HEK293 (cell line): ENCODE measurements around the gene CREB3.

Source experiments
- CTCF ChIA-PET: fragments of 350-600 bp; formaldehyde crosslinking; extraction: SDS; loops from one replicate; lab custom pipeline; 2021; ENCODE audit warnings: antibody characterized with exemption; lab: Yijun Ruan, JAX
- POLR2A ChIA-PET: fragments of 300-600 bp; formaldehyde crosslinking; extraction: SDS; loops from one replicate; lab custom pipeline; 2020; ENCODE audit warnings: antibody characterized with exemption, inconsistent platforms; lab: Yijun Ruan, JAX
- H3K27ac ChIP-seq: fragments of 200-500 bp; sonication (Bioruptor generic); 2 replicates; pipeline ENCODE4 v1.5.1; 2014; ENCODE audit warnings: low read depth, low read length, control low read depth, inconsistent platforms; ENCODE audit errors: extremely low read depth
- H3K36me3 ChIP-seq, 2 experiments: fragments of 200-500 bp in 1 of 2; sonication (Bioruptor generic) in 1 of 2; 1 replicate in 1 of 2; 2 replicates in 1 of 2; pipeline ENCODE4 v1.5.1; 2014 to 2017; ENCODE audit warnings: inconsistent platforms in 2 of 2, low read length in 2 of 2; ENCODE audit not compliant: control insufficient read depth in 2 of 2, insufficient read depth in 1 of 2
- H3K4me1 ChIP-seq: fragments of 200-500 bp; sonication (Bioruptor generic); 2 replicates; pipeline ENCODE4 v1.5.1; 2014; ENCODE audit warnings: mild to moderate bottlenecking, low read length, inconsistent platforms; ENCODE audit not compliant: control insufficient read depth, insufficient read depth
- H3K4me3 ChIP-seq: 2 replicates; pipeline ENCODE4 v1.5.1; 2011; ENCODE audit warnings: low read depth, mild to moderate bottlenecking, control low read depth, low read length, moderate library complexity
- H3K9me3 ChIP-seq: fragments of 200-500 bp; sonication (Bioruptor generic); 2 replicates; pipeline ENCODE4 v1.5.1; 2014; ENCODE audit warnings: low read depth, low read length, inconsistent platforms; ENCODE audit not compliant: control insufficient read depth, insufficient read depth
- EGR2 ChIP-seq: fragments of 450-650 bp; formaldehyde crosslinking; IDR thresholded peaks from 2 replicates; pipeline ENCODE4 v1.5.1; 2016; ENCODE audit warnings: low read depth, missing biosample characterization, missing genetic modification characterization
- GFI1B ChIP-seq: fragments of 450-650 bp; formaldehyde crosslinking; IDR thresholded peaks from 2 replicates; pipeline ENCODE4 v1.5.1; 2016; ENCODE audit warnings: missing biosample characterization, missing genetic modification characterization
- GLI2 ChIP-seq: fragments of 450-650 bp; formaldehyde crosslinking; IDR thresholded peaks from 2 replicates; pipeline ENCODE4; 2017; ENCODE audit warnings: missing biosample characterization, missing genetic modification characterization, low read depth, borderline replicate concordance
- HOXA7 ChIP-seq: sonication (generic); formaldehyde crosslinking; IDR thresholded peaks from 2 replicates; pipeline ENCODE4 v1.8.1; 2022; ENCODE audit warnings: missing genetic modification reagents, borderline replicate concordance
- HOXC10 ChIP-seq: sonication (generic); formaldehyde crosslinking; IDR thresholded peaks from 2 replicates; pipeline ENCODE4 v1.8.1; 2023; ENCODE audit warnings: mild to moderate bottlenecking, missing genetic modification reagents
- HOXD13 ChIP-seq: sonication (generic); formaldehyde crosslinking; IDR thresholded peaks from 2 replicates; pipeline ENCODE4 v1.8.0; 2022; ENCODE audit warnings: missing genetic modification reagents, borderline replicate concordance
- KLF8 ChIP-seq: fragments of 450-650 bp; formaldehyde crosslinking; IDR thresholded peaks from 2 replicates; pipeline ENCODE4 v1.5.1; 2016; ENCODE audit warnings: missing biosample characterization, missing genetic modification characterization
- MEIS1 ChIP-seq: sonication (generic); formaldehyde crosslinking; IDR thresholded peaks from 2 replicates; pipeline ENCODE4 v1.8.1; 2022; ENCODE audit warnings: missing genetic modification reagents, mild to moderate bottlenecking, borderline replicate concordance
- OVOL3 ChIP-seq: fragments of 450-650 bp; formaldehyde crosslinking; IDR thresholded peaks from 2 replicates; pipeline ENCODE4 v1.5.1; 2016; ENCODE audit warnings: missing biosample characterization, missing genetic modification characterization
- ZBTB20 ChIP-seq: fragments of 450-650 bp; formaldehyde crosslinking; IDR thresholded peaks from 2 replicates; pipeline ENCODE4 v1.5.1; 2016; ENCODE audit warnings: missing biosample characterization, missing genetic modification characterization
- ZNF19 ChIP-seq: fragments of 450-650 bp; formaldehyde crosslinking; IDR thresholded peaks from 2 replicates; pipeline ENCODE4; 2016; ENCODE audit warnings: missing biosample characterization, missing genetic modification characterization, low read depth
- ZNF239 ChIP-seq: fragments of 450-650 bp; formaldehyde crosslinking; IDR thresholded peaks from 2 replicates; pipeline ENCODE4 v1.5.1; 2016; ENCODE audit warnings: missing biosample characterization, missing genetic modification characterization
- ZNF24 ChIP-seq: fragments of 450-650 bp; formaldehyde crosslinking; IDR thresholded peaks from 2 replicates; pipeline ENCODE4 v1.5.1; 2016; ENCODE audit warnings: missing biosample characterization, missing genetic modification characterization
- ZNF324 ChIP-seq: fragments of 450-650 bp; formaldehyde crosslinking; IDR thresholded peaks from 2 replicates; pipeline ENCODE4 v1.5.1; 2016; ENCODE audit warnings: missing biosample characterization, missing genetic modification characterization
- ZNF423 ChIP-seq: fragments of 450-650 bp; formaldehyde crosslinking; IDR thresholded peaks from 2 replicates; pipeline ENCODE4 v1.5.1; 2016; ENCODE audit warnings: missing biosample characterization, missing genetic modification characterization
- ZNF426 ChIP-seq: fragments of 450-650 bp; formaldehyde crosslinking; IDR thresholded peaks from 2 replicates; pipeline ENCODE4 v1.5.1; 2017; ENCODE audit warnings: missing biosample characterization, missing genetic modification characterization, mild to moderate bottlenecking, inconsistent platforms, moderate library complexity
- ZNF529 ChIP-seq: fragments of 450-650 bp; formaldehyde crosslinking; IDR thresholded peaks from 2 replicates; pipeline ENCODE4 v1.5.1; 2017; ENCODE audit warnings: missing genetic modification characterization, missing biosample characterization; ENCODE audit not compliant: insufficient replicate concordance
- ZNF549 ChIP-seq: fragments of 450-650 bp; IDR thresholded peaks from 2 replicates; pipeline ENCODE4 v1.5.1; 2018; ENCODE audit warnings: missing biosample characterization, missing genetic modification characterization, mild to moderate bottlenecking, inconsistent platforms, moderate library complexity
- ZNF561 ChIP-seq: fragments of 450-650 bp; IDR thresholded peaks from 2 replicates; pipeline ENCODE4 v1.5.1; 2018; ENCODE audit warnings: missing biosample characterization, missing genetic modification characterization, borderline replicate concordance
- ZNF658 ChIP-seq: fragments of 450-650 bp; formaldehyde crosslinking; IDR thresholded peaks from 2 replicates; pipeline ENCODE4; 2016; ENCODE audit warnings: missing biosample characterization, missing genetic modification characterization
- ZNF660 ChIP-seq: fragments of 450-650 bp; IDR thresholded peaks from 2 replicates; pipeline ENCODE4 v1.5.1; 2018; ENCODE audit warnings: missing biosample characterization, mild to moderate bottlenecking, missing genetic modification characterization
- ZNF664 ChIP-seq: fragments of 450-650 bp; formaldehyde crosslinking; IDR thresholded peaks from 2 replicates; pipeline ENCODE4 v1.5.1; 2016; ENCODE audit warnings: missing biosample characterization, missing genetic modification characterization
- ZNF670 ChIP-seq: fragments of 450-650 bp; formaldehyde crosslinking; IDR thresholded peaks from 2 replicates; pipeline ENCODE4 v1.5.1; 2016; ENCODE audit warnings: missing biosample characterization, missing genetic modification characterization, low read depth
- ZNF776 ChIP-seq: fragments of 450-650 bp; formaldehyde crosslinking; IDR thresholded peaks from 2 replicates; pipeline ENCODE4 v1.5.0; 2017; ENCODE audit warnings: missing biosample characterization, missing genetic modification characterization, borderline replicate concordance
- ZNF843 ChIP-seq: fragments of 450-650 bp; formaldehyde crosslinking; IDR thresholded peaks from 2 replicates; pipeline ENCODE4 v1.5.1; 2016; ENCODE audit warnings: missing biosample characterization, missing genetic modification characterization
- ZSCAN16 ChIP-seq: fragments of 450-650 bp; formaldehyde crosslinking; IDR thresholded peaks from 2 replicates; pipeline ENCODE4 v1.5.1; 2016; ENCODE audit warnings: missing biosample characterization, missing genetic modification characterization
- TF ChIP-seq, protein P1 (sequence below): fragments of 450-650 bp; formaldehyde crosslinking; IDR thresholded peaks from 2 replicates; pipeline ENCODE4 v1.5.1; 2016; ENCODE audit warnings: missing biosample characterization, missing genetic modification characterization
- TF ChIP-seq, protein P2 (sequence below): fragments of 450-650 bp; formaldehyde crosslinking; conservative IDR thresholded peaks from 2 replicates; pipeline ENCODE4 v1.5.1; 2016; ENCODE audit warnings: low read depth, missing biosample characterization, missing genetic modification characterization
- TF ChIP-seq, protein P3 (sequence below): fragments of 450-650 bp; formaldehyde crosslinking; IDR thresholded peaks from 2 replicates; pipeline ENCODE4 v1.5.1; 2016; ENCODE audit warnings: missing biosample characterization, missing genetic modification characterization

Gene CREB3

DNA sequence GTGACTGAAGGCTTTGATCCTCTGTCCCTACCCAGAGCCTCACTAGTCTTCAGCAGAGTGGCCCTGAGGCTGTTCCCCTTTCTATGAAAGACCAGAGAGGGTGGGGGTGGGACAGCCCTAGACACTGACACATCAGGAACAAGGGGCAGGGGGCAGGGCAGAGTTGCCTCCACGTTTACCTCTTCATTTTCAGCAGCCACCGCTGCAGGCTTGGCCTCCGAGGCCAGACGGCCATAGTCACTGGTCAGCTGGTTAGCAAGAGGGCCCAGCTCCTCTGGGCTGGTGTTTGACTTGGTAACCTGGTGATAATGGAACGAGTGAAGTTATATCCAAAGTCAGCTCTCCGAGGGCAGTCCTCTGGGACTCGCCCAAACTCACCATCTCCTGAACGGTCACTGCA is 27.1 kb upstream of the CREB3 start (continued):
- TF ChIP-seq ZNF529 (no peak), ZSCAN16 (tag by site-specific recombination) (no peak), ZNF843 (tag by site-specific recombination) (no peak)

DNA sequence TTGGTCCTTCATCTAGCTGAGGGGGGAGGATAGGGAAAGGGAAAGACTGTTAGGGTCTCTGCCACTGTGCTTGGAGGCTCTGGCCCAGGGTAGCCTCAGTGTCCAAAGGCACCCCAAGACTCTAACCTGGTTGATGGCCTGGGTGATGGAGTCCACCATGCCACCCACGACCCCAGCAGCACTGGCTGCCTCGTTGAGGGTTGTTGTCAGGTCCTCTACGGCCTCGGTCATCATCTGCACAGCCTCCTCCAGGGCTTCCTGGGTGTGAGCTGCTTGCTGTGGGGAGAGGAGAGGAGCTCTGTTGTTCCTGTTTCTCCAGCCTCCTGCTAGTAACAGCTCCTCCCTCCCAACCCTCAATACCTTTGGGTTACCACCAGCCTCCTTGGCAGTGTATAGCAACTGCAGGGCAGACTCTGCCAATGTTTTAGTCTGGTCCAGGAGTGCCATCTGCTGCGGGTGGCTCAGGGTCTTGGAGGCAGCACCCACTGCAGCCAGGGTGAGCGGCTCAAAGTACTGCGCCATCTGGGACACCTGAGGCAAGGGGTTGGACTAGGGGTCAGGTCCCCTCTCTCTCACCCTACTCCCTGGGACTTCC is 26.5 kb upstream of the CREB3 start:
- CTCF ChIA-PET = interaction anchor here (0.9 to 1.5 kb wide), 6 partner anchors 9 to 176 kb away, joined by 3 to 6 read pairs (median 4); no protein-coding TSS in a partner anchor
- peaks cover 35 to 94% of the 10 kb centered on the region in 2 experiments for H3K36me3 ChIP-seq
- TF ChIP-seq ZNF776 (tag by site-specific recombination) (no peak), ZNF549 (tag by site-specific recombination) (no peak), EGR2 (tag by site-specific recombination) (no peak), HOXD13 (CRISPR knock-in tag) (no peak), ZNF324 (no peak), ZNF670 (no peak), ZNF658 (no peak), ZNF423 (tag by site-specific recombination) (no peak), MEIS1 (no peak), ZNF664 (tag by site-specific recombination) (no peak), ZNF660 (tag by site-specific recombination) (no peak), ZNF426 (tag by site-specific recombination) (no peak), HOXA7 (CRISPR knock-in tag) (no peak), ZBTB20 (tag by site-specific recombination) (no peak)
- TF ChIP-seq, protein P1, sequence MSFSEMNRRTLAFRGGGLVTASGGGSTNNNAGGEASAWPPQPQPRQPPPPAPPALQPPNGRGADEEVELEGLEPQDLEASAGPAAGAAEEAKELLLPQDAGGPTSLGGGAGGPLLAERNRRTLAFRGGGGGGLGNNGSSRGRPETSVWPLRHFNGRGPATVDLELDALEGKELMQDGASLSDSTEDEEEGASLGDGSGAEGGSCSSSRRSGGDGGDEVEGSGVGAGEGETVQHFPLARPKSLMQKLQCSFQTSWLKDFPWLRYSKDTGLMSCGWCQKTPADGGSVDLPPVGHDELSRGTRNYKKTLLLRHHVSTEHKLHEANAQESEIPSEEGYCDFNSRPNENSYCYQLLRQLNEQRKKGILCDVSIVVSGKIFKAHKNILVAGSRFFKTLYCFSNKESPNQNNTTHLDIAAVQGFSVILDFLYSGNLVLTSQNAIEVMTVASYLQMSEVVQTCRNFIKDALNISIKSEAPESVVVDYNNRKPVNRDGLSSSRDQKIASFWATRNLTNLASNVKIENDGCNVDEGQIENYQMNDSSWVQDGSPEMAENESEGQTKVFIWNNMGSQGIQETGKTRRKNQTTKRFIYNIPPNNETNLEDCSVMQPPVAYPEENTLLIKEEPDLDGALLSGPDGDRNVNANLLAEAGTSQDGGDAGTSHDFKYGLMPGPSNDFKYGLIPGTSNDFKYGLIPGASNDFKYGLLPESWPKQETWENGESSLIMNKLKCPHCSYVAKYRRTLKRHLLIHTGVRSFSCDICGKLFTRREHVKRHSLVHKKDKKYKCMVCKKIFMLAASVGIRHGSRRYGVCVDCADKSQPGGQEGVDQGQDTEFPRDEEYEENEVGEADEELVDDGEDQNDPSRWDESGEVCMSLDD = no peak
- TF ChIP-seq, protein P2, sequence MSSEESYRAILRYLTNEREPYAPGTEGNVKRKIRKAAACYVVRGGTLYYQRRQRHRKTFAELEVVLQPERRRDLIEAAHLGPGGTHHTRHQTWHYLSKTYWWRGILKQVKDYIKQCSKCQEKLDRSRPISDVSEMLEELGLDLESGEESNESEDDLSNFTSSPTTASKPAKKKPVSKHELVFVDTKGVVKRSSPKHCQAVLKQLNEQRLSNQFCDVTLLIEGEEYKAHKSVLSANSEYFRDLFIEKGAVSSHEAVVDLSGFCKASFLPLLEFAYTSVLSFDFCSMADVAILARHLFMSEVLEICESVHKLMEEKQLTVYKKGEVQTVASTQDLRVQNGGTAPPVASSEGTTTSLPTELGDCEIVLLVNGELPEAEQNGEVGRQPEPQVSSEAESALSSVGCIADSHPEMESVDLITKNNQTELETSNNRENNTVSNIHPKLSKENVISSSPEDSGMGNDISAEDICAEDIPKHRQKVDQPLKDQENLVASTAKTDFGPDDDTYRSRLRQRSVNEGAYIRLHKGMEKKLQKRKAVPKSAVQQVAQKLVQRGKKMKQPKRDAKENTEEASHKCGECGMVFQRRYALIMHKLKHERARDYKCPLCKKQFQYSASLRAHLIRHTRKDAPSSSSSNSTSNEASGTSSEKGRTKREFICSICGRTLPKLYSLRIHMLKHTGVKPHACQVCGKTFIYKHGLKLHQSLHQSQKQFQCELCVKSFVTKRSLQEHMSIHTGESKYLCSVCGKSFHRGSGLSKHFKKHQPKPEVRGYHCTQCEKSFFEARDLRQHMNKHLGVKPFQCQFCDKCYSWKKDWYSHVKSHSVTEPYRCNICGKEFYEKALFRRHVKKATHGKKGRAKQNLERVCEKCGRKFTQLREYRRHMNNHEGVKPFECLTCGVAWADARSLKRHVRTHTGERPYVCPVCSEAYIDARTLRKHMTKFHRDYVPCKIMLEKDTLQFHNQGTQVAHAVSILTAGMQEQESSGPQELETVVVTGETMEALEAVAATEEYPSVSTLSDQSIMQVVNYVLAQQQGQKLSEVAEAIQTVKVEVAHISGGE (tag by site-specific recombination) = no peak

DNA sequence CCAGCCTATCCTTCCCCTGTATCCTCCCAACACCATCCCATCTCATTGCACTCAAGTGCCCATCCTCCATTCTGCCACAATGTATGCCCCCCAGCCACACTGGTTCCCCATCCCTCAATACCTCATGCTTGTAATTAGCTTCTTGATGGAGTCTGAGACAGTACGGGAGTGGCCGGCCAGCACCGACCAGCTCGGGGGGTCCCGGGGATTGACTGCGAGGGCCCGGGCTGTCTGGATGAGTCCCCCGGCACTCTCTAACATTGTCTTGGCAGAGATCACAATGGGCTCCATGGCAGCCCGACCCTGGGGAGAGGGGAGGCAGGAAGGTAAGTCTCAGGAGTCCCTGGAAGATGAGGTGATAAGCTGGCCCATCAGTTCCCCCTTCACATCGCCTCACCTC is 25.5 kb upstream of the CREB3 start:
- Histone ChIP-seq H3K4me1 (no peaks in the 10 kb centered on the region), H3K4me3 (no peak overlapping the region), H3K9me3 (no peaks in the 10 kb centered on the region), H3K27ac (no peak overlapping the region), H3K36me3 (peaks cover 25 to 94% of the 10 kb centered on the region in 2 experiments)
- CTCF ChIA-PET = interaction anchor here (0.9 to 6.4 kb wide), 4 partner anchors 10 to 61 kb away, joined by 3 to 47 read pairs (median 4); no protein-coding TSS in a partner anchor
- POLR2A ChIA-PET = interaction anchor here (1.8 kb wide), 1 partner anchor 25 kb away, joined by 4 read pairs; the partner anchor contains the start of genes CREB3 and TLN1
- TF ChIP-seq KLF8 (tag by site-specific recombination) = no peak
- no peak for TF ChIP-seq GLI2
- TF ChIP-seq HOXC10 (CRISPR knock-in tag) = no peak
- no peak for TF ChIP-seq GFI1B (tag by site-specific recombination)
- TF ChIP-seq, protein P3, sequence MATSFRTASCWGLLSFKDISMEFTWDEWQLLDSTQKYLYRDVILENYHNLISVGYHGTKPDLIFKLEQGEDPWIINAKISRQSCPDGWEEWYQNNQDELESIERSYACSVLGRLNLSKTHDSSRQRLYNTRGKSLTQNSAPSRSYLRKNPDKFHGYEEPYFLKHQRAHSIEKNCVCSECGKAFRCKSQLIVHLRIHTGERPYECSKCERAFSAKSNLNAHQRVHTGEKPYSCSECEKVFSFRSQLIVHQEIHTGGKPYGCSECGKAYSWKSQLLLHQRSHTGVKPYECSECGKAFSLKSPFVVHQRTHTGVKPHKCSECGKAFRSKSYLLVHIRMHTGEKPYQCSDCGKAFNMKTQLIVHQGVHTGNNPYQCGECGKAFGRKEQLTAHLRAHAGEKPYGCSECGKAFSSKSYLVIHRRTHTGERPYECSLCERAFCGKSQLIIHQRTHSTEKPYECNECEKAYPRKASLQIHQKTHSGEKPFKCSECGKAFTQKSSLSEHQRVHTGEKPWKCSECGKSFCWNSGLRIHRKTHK (tag by site-specific recombination) = no peak
- no peak for TF ChIP-seq ZNF24 (tag by site-specific recombination)
- no peak for TF ChIP-seq ZNF670
- no peak for TF ChIP-seq ZNF19 (tag by site-specific recombination)
- no peak for TF ChIP-seq OVOL3
- TF ChIP-seq ZNF239 (tag by site-specific recombination) = no peak
- no peak for TF ChIP-seq ZNF561 (tag by site-specific recombination)

More for the DNA sequence above, 26.5 kb upstream of the CREB3 start:
- Histone ChIP-seq H3K9me3 (no peaks in the 10 kb centered on the region), H3K27ac (no peak overlapping the region), H3K4me3 (no peak overlapping the region), H3K4me1 (no peaks in the 10 kb centered on the region)
- POLR2A ChIA-PET = interaction anchor here (0.6 to 1.8 kb wide), 3 partner anchors 11 to 58 kb away, joined by 3 to 4 read pairs (median 3); partner anchors contain the start of genes CREB3 and TLN1
